GM12874 (cell line): ENCODE measurements around the gene OTOGL.

Experiments used
- TF ChIP-seq, protein P1 (sequence below): IDR thresholded peaks from 2 replicates; pipeline ENCODE4 v1.5.1; 2011; ENCODE audit warnings: low read depth, mild to moderate bottlenecking, control low read depth, low read length, moderate library complexity; ENCODE audit not compliant: insufficient read depth

Gene OTOGL

DNA sequence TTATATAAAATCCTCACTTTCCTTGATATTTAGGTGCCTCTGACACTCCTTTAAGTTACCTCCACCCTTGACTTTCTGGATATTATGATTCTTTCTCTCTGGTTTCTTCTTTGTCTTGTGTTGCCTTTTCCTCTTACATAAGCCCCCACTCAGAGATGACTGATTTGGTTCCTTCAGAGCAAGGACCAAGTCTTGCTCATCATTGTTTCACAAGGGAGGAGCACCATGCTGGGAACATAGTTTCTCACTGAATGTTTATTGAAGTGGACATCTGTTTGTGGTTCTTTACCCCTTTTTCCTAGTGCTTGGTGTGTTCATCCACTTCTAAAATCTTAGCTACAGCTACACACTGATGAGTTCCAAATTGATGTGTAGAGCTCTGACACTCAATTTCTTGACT lies 183.4 kb downstream of the OTOGL start:
- TF ChIP-seq, protein P1, sequence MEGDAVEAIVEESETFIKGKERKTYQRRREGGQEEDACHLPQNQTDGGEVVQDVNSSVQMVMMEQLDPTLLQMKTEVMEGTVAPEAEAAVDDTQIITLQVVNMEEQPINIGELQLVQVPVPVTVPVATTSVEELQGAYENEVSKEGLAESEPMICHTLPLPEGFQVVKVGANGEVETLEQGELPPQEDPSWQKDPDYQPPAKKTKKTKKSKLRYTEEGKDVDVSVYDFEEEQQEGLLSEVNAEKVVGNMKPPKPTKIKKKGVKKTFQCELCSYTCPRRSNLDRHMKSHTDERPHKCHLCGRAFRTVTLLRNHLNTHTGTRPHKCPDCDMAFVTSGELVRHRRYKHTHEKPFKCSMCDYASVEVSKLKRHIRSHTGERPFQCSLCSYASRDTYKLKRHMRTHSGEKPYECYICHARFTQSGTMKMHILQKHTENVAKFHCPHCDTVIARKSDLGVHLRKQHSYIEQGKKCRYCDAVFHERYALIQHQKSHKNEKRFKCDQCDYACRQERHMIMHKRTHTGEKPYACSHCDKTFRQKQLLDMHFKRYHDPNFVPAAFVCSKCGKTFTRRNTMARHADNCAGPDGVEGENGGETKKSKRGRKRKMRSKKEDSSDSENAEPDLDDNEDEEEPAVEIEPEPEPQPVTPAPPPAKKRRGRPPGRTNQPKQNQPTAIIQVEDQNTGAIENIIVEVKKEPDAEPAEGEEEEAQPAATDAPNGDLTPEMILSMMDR, result no peak

DNA sequence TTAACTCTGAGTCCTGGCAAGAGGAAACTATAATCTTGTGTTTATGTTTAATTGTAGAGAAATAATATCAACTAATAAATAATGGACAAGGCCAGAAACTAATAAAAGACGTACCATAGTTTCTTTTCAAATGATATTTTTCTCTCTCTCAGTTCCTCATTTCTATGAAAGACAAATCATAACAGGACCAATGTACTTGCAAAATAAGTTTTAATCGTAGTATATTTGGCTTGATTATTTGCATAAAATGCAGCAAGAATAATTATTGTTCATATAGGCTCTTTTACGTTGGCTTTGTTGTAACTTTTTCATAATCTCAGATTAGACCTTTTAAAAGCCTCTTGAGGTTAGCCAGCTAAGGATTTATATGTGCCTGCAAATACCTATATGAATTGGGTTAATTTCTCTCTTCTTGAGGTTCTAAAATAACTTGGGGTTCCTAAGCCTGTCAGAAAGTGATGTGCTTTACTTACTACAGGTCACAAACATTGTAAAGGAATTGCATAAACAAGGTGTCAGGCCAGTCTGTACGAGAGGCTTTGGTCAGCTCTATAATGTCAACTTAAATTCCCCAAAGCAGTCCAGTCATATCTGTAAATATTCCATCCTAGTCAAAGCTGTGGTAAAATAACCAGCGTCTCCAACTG lies 191.9 kb downstream of the OTOGL start:
- TF ChIP-seq, protein P1, result no peak

DNA sequence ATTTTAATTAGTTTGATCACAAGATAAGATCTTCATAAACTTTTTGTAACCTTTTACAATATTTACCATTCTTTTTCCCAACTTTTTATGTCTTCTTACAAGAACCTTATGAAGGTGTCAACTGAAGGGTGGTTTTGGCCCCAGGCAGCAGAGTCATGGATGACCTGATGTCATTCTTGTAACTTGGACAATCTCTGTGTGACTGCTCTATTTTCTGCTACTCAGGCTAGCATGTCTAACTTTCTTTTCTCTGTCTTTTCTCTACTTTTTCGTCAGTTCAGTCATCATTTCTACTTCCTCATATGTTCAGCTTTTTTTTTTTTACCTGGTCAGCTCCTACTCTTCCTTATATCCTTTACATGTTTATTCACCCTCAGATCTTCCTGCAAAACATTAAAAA lies 194.0 kb downstream of the OTOGL start:
- TF ChIP-seq, protein P1, result no peak

DNA sequence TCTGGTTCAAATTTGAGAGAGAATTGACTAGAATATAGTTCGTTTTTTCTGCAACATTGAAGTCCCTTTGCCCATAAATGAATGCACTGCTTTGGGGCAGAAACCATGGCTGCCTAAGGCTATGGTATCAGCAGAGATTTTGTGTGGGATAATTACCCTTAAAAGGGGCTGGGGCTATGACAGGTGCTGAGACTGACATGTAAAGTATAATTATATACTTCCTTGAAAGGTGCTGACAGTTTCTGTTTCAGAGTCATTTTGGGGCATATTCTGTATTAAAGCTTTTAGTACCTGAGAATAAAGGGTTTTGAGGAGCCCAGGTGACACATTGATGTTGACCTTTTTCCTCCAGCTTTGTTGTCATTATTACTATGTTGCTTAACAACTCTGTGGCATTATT lies 194.4 kb downstream of the OTOGL start:
- TF ChIP-seq, protein P1, result no peak

DNA sequence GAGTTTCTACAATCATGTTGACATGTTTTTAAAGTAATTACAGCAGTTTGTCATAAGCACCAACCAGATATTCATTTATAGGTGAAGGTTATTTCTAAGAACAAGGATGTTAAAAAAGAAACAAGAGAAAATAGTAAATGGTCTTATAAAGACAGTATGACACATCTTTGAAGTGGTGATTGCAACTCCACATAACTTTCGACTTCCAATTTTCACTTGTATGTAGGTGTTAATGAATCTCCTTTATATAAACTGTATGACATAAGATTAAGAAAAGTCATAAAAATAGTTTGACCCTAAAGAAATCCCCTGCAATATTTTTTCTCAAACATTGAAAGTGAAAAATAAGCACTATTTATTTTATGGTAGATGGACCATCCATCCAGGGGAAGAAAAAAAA lies 199.9 kb downstream of the OTOGL start:
- TF ChIP-seq, protein P1, result no peak

DNA sequence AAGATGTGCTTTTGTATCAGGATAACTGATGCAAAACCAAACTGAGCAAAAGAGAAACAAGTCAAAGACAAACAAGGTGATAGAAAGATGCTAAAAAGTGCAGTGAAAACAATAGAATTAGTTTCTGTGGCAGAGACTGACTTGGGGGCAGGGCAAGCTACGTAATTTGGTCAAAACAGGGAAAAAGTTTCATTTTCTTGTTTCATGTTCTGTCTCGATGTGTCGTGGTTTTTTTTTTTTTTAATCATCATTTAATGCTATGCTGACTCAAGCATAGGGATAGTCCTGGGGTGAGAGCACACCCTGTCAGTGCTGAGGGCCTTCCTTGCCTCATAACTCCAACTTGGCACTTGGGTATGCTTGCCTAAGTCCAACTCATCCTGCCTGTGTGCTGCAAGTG lies 200.6 kb downstream of the OTOGL start:
- TF ChIP-seq, protein P1, result no peak

DNA sequence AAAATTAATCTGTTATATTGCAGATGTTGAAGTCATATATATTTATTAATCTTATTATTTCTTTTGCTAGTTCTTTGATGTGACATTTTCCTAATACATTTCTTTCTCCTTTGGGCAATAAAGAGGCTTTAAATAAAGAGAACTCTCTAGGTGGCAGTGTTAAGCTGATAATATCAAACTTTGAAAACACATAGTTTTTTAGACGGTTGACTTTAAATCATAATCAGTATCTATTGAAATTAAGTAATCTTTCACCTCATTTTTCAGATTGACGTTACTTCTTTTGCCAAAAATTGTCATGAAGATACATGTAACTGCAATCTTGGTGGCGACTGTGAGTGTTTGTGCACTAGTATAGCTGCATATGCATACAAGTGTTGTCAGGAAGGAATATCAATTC lies 213.9 kb downstream of the OTOGL start:
- TF ChIP-seq, protein P1, result no peak
